ENCODE results near the gene CCDC30.

DNA sequence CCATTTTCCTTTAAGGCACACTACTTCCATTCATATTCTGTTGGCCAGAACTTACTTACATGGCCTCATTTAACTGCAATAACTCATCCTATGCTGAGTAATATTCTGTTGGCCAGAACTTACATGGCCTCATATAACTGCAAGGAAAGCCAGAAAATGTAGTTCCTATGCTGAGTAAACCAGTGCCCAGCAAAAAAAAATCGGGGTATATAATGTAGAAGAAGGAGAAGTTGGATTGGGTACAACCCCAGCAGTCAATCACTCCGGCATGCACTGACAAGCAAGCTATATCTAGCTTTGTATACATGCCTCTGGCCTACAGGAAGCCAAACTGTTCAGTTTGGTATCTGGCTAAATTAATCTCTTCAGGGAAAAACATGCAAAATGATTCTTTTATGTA is 155.8 kb downstream of the CCDC30 start:
- no peak for TF ChIP-seq CTCF (IDR thresholded peaks at IDR 0.05)
- no peak for TF ChIP-seq POLR2A (IDR thresholded peaks at IDR 0.05)
- no peak for TF ChIP-seq POLR2AphosphoS5 (IDR thresholded peaks at IDR 0.05)
